Chondrocyte (in vitro differentiated cells): Measurements from ENCODE around the gene CHD6. TPM values are rescaled to one million over a fixed set of nuclear protein-coding genes. Genes with fewer than 3 reads are reported as not detected.

Source experiments
- DNase-seq: peaks from one replicate; pipeline ENCODE4 v3.0.0; 2021; ENCODE audit warnings: mixed read lengths, low spot score
- H3K27ac Mint-ChIP-seq: one replicate; pipeline ENCODE4 v1.8.0; 2021; ENCODE audit warnings: mild to moderate bottlenecking, moderate library complexity, mixed read lengths; ENCODE audit not compliant: unreplicated experiment
- H3K27me3 Mint-ChIP-seq: 2 replicates; pipeline ENCODE4 v1.8.0; 2021; ENCODE audit warnings: low read depth, mixed read lengths
- H3K36me3 Mint-ChIP-seq: 2 replicates; pipeline ENCODE4 v1.8.0; 2021; ENCODE audit warnings: low read depth, mixed read lengths
- H3K4me1 Mint-ChIP-seq: 2 replicates; pipeline ENCODE4 v1.8.0; 2021; ENCODE audit warnings: low read depth, mild to moderate bottlenecking, mixed read lengths
- H3K4me3 Mint-ChIP-seq: one replicate; pipeline ENCODE4 v1.8.0; 2021; ENCODE audit warnings: mild to moderate bottlenecking, moderate library complexity, mixed read lengths; ENCODE audit not compliant: unreplicated experiment
- H3K9me3 Mint-ChIP-seq: 2 replicates; pipeline ENCODE4 v1.8.0; 2021; ENCODE audit warnings: low read depth, mixed read lengths
- CTCF ChIP-seq: fragments of 200-600 bp; sonication (generic); IDR thresholded peaks from 2 replicates; pipeline ENCODE4 v1.5.0; 2021; ENCODE audit warnings: antibody characterized with exemption, mild to moderate bottlenecking, moderate library complexity
- total RNA-seq: library from RNA; stranded (reverse); gene quantifications from 3 replicates; pipeline ENCODE4 v1.2.1, GENCODE V29; 2021

CHD6 gene
- total RNA-seq, 1 donor from 2014 or later = 29.9 TPM

DNA sequence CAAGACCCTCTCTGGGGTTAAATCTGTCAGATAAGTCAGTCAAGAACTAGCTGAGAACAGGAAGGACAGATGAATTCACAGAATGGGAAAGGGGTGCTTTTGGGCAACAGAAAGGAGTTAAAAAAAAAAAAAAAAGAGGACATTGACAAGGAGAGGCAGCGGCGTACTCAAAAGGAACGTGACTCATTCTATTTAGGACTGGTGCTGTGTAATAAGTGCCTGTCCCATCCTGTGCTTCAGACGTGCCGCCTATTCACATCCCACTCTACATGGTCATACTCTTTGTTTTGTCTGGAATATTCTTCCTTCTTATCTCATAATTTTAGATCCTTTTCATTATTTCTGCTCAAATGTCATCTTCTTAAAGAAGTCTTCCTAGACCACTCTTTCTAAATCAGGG, 150.5 kb downstream of the CHD6 start:
- H3K9me3 Mint-ChIP-seq = peaks cover 10% of the 10 kb centered on the region
- H3K27me3 Mint-ChIP-seq = no peaks in the 10 kb centered on the region
- no peak overlapping the region for H3K27ac Mint-ChIP-seq
- H3K36me3 Mint-ChIP-seq = peaks cover 39% of the 10 kb centered on the region
- no peak for TF ChIP-seq CTCF
- H3K4me3 Mint-ChIP-seq = no peak overlapping the region
- H3K4me1 Mint-ChIP-seq = peaks cover 18% of the 10 kb centered on the region
- DNase-seq = no peak

DNA sequence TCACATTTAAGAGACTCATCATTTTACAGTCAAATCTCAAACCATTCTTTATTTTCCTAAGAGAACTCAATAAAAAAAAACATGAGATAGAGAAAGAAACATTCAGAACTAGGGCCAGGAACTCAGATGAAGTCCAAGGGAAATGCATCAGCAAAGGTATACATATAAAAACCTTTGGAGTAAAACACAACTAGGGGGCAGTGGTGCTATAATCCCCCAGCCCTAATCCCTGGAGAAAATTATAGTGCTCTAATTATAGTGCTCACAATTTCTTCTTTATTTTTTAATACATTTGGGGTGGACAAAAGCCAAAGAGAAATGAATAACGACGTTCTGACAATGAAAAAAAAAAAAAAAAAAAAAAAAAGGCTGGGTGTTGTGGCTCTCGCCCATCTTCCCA, 151.0 kb downstream of the CHD6 start:
- H3K36me3 Mint-ChIP-seq = peaks cover 39% of the 10 kb centered on the region
- no peak overlapping the region for H3K4me3 Mint-ChIP-seq
- H3K9me3 Mint-ChIP-seq = peaks cover 10% of the 10 kb centered on the region
- peaks cover 18% of the 10 kb centered on the region for H3K4me1 Mint-ChIP-seq
- peak; percentile 32 for TF ChIP-seq CTCF
- no peak for DNase-seq
- H3K27ac Mint-ChIP-seq = no peak overlapping the region
- H3K27me3 Mint-ChIP-seq = no peaks in the 10 kb centered on the region

DNA sequence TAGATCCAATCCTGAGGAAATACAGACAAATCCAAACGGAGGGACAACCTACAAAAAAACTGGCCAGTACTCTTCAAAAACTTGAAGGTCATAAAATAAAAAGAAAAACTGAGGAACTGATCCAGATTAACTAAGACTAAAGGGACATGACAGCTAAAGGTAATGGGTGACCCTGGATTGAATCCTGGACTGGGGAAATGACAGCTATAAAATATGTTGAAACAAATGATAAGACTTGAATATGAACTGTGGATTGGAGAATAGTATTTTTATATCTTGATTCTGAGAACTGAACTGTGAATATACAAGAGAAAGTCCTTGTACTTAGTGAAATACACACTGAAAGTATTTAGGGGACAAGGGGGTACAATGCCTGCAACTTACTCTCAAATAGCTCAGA, 154.6 kb downstream of the CHD6 start:
- Mint-ChIP-seq H3K4me1 (peaks cover 5% of the 10 kb centered on the region), H3K27ac (no peak overlapping the region), H3K27me3 (no peaks in the 10 kb centered on the region), H3K9me3 (peaks cover 10% of the 10 kb centered on the region), H3K4me3 (no peak overlapping the region), H3K36me3 (peaks cover 39% of the 10 kb centered on the region)
- no peak for TF ChIP-seq CTCF
- DNase-seq = no peak

GRCh38 chr20:41462372-41463161, 155.6 kb downstream of the CHD6 start:
- no peak overlapping the region for H3K27ac Mint-ChIP-seq
- no peak for DNase-seq

DNA sequence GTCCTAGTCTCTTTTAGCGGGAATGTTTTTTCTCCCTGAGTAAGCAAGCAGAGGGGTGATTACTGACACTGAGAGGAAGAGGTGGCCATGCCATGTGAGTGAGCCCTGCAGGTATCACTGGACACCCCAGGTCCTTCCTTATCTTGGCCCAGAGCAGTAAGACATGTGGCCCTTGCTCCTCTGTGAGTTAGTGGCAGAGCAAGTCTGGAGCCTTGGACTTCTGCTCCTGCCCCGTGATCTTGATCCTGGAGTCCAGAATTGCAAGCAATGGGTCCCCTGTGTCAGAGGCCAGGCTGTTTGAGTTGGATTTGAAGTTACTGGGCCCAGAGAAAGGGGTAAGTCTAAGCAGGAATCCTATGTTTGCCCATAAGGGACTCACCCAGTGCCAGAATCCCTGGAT, 159.4 kb downstream of the CHD6 start:
- Mint-ChIP-seq H3K27me3 (no peaks in the 10 kb centered on the region), H3K4me3 (no peak overlapping the region), H3K36me3 (peaks cover 33% of the 10 kb centered on the region), H3K27ac (no peak overlapping the region), H3K4me1 (no peaks in the 10 kb centered on the region), H3K9me3 (no peaks in the 10 kb centered on the region)
- no peak for DNase-seq
- no peak for TF ChIP-seq CTCF

More at GRCh38 chr20:41462372-41463161, 155.6 kb downstream of the CHD6 start:
- H3K4me1 Mint-ChIP-seq = peaks cover 1% of the 10 kb centered on the region
- H3K27me3 Mint-ChIP-seq = no peaks in the 10 kb centered on the region
- H3K4me3 Mint-ChIP-seq = no peak overlapping the region
- peaks cover 10% of the 10 kb centered on the region for H3K9me3 Mint-ChIP-seq
- peaks cover 34% of the 10 kb centered on the region for H3K36me3 Mint-ChIP-seq
- TF ChIP-seq CTCF = no peak
